Karpas-422 (cell line): Measurements from ENCODE around the gene UBA6. TPM values are rescaled to one million over a fixed set of nuclear protein-coding genes. Genes with fewer than 3 reads are reported as not detected.

Experiments used
- DNase-seq: peaks from one replicate; pipeline ENCODE4 v3.0.0-alpha.2; 2015
- H2AFZ ChIP-seq: fragments of 200-600 bp; sonication (generic); 2 replicates; pipeline ENCODE4 v1.6.1; 2014; ENCODE audit warnings: antibody characterized with exemption, low read length, mixed read lengths
- H3K27ac ChIP-seq: fragments of 200-600 bp; sonication (generic); 2 replicates; pipeline ENCODE4 v1.5.1; 2014; ENCODE audit warnings: mild to moderate bottlenecking, low read length, moderate library complexity
- H3K27me3 ChIP-seq: fragments of 200-600 bp; sonication (generic); 2 replicates; pipeline ENCODE4 v1.6.1; 2014; ENCODE audit warnings: low read length, mixed read lengths
- H3K36me3 ChIP-seq: fragments of 200-600 bp; sonication (generic); 2 replicates; pipeline ENCODE4 v1.6.1; 2014; ENCODE audit warnings: low read length, mixed read lengths; ENCODE audit not compliant: insufficient read depth
- H3K4me1 ChIP-seq: fragments of 200-600 bp; sonication (generic); 2 replicates; pipeline ENCODE4 v1.6.1; 2014; ENCODE audit warnings: mild to moderate bottlenecking, low read length, mixed read lengths
- H3K4me2 ChIP-seq: fragments of 200-600 bp; sonication (generic); 2 replicates; pipeline ENCODE4 v1.6.1; 2014; ENCODE audit warnings: low read length, low read depth, mild to moderate bottlenecking; ENCODE audit not compliant: poor library complexity, severe bottlenecking
- H3K4me3 ChIP-seq: fragments of 200-600 bp; sonication (generic); 2 replicates; pipeline ENCODE4 v1.5.1; 2014; ENCODE audit warnings: mild to moderate bottlenecking, antibody characterized with exemption, low read length, mixed read lengths
- H3K79me2 ChIP-seq: fragments of 200-600 bp; sonication (generic); 2 replicates; pipeline ENCODE4 v1.6.1; 2014; ENCODE audit warnings: mild to moderate bottlenecking, low read length, mixed read lengths
- H3K9ac ChIP-seq: fragments of 200-600 bp; sonication (generic); 2 replicates; pipeline ENCODE4 v1.6.0; 2014; ENCODE audit warnings: low read length
- H3K9me2 ChIP-seq: fragments of 200-600 bp; sonication (generic), shearing (Covaris generic); replicated peaks from 2 replicates; pipeline ENCODE4 v1.6.0; 2014; ENCODE audit warnings: mild to moderate bottlenecking, low read length, moderate library complexity; ENCODE audit not compliant: insufficient read depth
- H3K9me3 ChIP-seq: fragments of 300-700, 200-600 bp; sonication (generic); 2 replicates; pipeline ENCODE4 v1.6.1; 2014; ENCODE audit warnings: low read length, mixed read lengths
- H4K20me1 ChIP-seq: fragments of 200-600 bp; sonication (generic); 2 replicates; pipeline ENCODE4 v1.6.1; 2014; ENCODE audit warnings: mild to moderate bottlenecking, antibody characterized with exemption, low read length, low read depth; ENCODE audit not compliant: insufficient read depth
- total RNA-seq: library from RNA; depleted of rRNA; stranded (reverse); fragments of >200 nt; shearing (Covaris generic); gene quantifications from 2 replicates; pipeline ENCODE4 v1.2.3, GENCODE V29; 2014; ENCODE audit warnings: low replicate concordance

UBA6 gene
- total RNA-seq, 1 experiment from 2014 or later, result 77.9 TPM

DNA sequence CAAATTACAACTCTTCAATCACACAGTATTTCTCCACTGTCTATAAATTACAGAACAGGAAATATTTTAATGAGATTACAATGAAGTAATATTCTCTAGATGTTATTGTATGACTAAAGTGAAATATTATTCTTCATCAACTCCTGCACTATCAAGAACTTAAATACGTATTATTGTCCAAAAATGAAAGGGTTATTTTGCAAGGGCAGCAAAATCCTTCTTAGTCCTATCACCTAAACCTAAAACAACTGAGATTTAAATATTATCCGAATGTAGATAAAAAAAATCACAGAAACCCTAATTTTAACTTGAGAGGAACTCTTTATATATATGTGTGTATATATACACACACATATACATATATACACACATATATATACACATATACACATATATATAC is 4.9 kb downstream of the UBA6 start:
- H3K4me1 ChIP-seq, result peaks cover 21% of the 10 kb centered on the region
- no peak overlapping the region for H3K4me2 ChIP-seq
- no peaks in the 10 kb centered on the region for H3K9me3 ChIP-seq
- H3K4me3 ChIP-seq, result no peak overlapping the region
- H3K27me3 ChIP-seq, result no peaks in the 10 kb centered on the region
- H2AFZ ChIP-seq, result no peak overlapping the region
- H4K20me1 ChIP-seq, result no peaks in the 10 kb centered on the region
- no peak overlapping the region for H3K27ac ChIP-seq
- no peak overlapping the region for H3K9ac ChIP-seq
- no peak for DNase-seq
- H3K9me2 ChIP-seq, result no peaks in the 10 kb centered on the region
- H3K79me2 ChIP-seq, result peaks cover 92% of the 10 kb centered on the region
- peaks cover 67% of the 10 kb centered on the region for H3K36me3 ChIP-seq

DNA sequence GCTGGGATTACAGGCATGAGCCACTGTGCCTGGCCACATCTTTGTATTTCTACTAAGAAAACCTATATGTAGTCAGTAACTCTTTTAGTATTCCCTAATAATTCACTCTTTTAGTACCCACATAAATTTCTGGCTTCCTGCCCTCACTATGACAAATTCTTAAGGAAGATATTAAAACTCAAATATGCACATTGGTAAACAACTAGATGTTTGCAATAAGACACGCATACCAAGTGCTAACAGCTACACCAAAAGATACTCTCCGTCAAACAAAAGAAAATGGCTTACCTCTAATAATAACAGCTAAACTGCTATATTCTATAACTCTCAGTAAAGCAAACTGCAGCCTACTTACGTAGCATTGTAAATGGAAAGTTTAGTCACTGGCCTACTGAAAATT is 6.3 kb downstream of the UBA6 start:
- H3K27me3 ChIP-seq, result no peaks in the 10 kb centered on the region
- H3K4me2 ChIP-seq, result no peak overlapping the region
- H4K20me1 ChIP-seq, result no peaks in the 10 kb centered on the region
- H3K9ac ChIP-seq, result no peak overlapping the region
- no peaks in the 10 kb centered on the region for H3K9me3 ChIP-seq
- H3K79me2 ChIP-seq, result peaks cover 93% of the 10 kb centered on the region
- DNase-seq, result no peak
- H3K27ac ChIP-seq, result no peak overlapping the region
- peaks cover 74% of the 10 kb centered on the region for H3K36me3 ChIP-seq
- no peak overlapping the region for H3K4me3 ChIP-seq
- H3K9me2 ChIP-seq, result no peaks in the 10 kb centered on the region
- H3K4me1 ChIP-seq, result peaks cover 18% of the 10 kb centered on the region
- no peak overlapping the region for H2AFZ ChIP-seq

DNA sequence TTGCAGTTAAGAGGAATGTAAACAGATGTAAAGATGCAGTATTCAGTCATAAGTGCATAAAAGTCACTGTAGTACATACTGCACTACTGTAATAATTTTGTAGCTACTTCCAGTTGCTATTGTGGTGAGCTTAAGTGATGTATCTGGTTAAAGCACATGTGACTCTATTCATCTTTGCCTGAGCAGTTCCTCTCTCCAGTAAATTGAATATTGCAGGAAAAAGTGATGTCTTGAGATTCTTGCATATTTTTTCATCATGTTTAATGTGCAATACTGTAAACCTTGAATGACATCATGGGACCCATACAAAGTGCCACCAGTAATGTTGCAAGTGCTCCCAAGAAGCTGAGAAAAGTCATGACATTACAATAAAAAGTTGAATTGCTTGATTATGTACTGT is 9.6 kb downstream of the UBA6 start:
- Histone ChIP-seq H3K9me3 (no peaks in the 10 kb centered on the region), H4K20me1 (no peaks in the 10 kb centered on the region), H3K9ac (no peak overlapping the region), H3K79me2 (peaks cover 91% of the 10 kb centered on the region), H3K36me3 (peaks cover 71% of the 10 kb centered on the region), H3K9me2 (no peaks in the 10 kb centered on the region), H3K4me3 (no peak overlapping the region), H3K27me3 (no peaks in the 10 kb centered on the region), H3K4me1 (no peaks in the 10 kb centered on the region), H3K4me2 (no peak overlapping the region), H3K27ac (no peak overlapping the region), H2AFZ (no peak overlapping the region)
- DNase-seq, result no peak

DNA sequence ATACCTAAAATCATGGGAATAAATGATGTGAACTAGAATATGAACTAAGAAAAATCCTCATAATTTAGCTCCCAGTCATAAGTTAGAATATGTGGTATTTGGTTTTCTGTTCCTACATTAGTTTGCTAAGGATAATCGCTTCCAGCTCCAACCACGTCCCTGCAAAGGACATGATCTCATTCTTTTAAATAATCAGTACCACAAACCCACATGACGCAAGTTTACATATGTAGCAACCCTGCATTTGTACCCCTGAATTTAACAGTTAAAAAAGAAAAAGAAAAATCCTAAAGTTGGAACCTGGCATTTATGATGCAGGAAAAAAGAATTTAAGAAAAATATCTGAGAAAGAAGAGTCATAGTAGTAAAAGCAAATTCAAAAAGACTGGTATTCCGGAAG is 13.3 kb downstream of the UBA6 start:
- no peaks in the 10 kb centered on the region for H4K20me1 ChIP-seq
- no peaks in the 10 kb centered on the region for H3K9me3 ChIP-seq
- H3K4me2 ChIP-seq, result no peak overlapping the region
- H3K9ac ChIP-seq, result no peak overlapping the region
- no peak overlapping the region for H3K27ac ChIP-seq
- peaks cover 59% of the 10 kb centered on the region for H3K36me3 ChIP-seq
- no peaks in the 10 kb centered on the region for H3K9me2 ChIP-seq
- peaks cover 96% of the 10 kb centered on the region for H3K79me2 ChIP-seq
- no peaks in the 10 kb centered on the region for H3K27me3 ChIP-seq
- DNase-seq, result no peak
- H3K4me3 ChIP-seq, result no peak overlapping the region
- no peaks in the 10 kb centered on the region for H3K4me1 ChIP-seq
- no peak overlapping the region for H2AFZ ChIP-seq

DNA sequence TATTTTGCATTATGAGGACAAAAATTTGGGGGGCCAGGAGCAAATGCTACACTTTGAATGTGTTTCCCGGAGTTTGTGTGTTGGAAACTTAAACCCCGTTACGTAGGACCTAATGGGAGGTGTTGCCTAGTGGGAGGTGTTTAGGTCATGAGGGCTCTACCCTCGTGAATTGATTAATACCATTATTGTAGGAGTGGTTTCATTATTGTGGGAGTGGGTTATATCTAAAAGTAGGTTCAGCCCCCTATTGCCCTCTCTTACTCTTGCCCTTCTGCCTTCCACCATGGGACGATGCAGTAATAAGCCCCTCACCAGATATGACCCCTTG is 15.5 kb downstream of the UBA6 start:
- no peaks in the 10 kb centered on the region for H3K4me1 ChIP-seq
- H2AFZ ChIP-seq, result no peak overlapping the region
- no peaks in the 10 kb centered on the region for H4K20me1 ChIP-seq
- peaks cover 96% of the 10 kb centered on the region for H3K79me2 ChIP-seq
- H3K9me3 ChIP-seq, result no peaks in the 10 kb centered on the region
- H3K27me3 ChIP-seq, result no peaks in the 10 kb centered on the region
- H3K9ac ChIP-seq, result no peak overlapping the region
- H3K9me2 ChIP-seq, result no peaks in the 10 kb centered on the region
- H3K36me3 ChIP-seq, result peaks cover 60% of the 10 kb centered on the region
- no peak overlapping the region for H3K4me3 ChIP-seq
- no peak for DNase-seq
- H3K27ac ChIP-seq, result no peak overlapping the region
- no peak overlapping the region for H3K4me2 ChIP-seq

DNA sequence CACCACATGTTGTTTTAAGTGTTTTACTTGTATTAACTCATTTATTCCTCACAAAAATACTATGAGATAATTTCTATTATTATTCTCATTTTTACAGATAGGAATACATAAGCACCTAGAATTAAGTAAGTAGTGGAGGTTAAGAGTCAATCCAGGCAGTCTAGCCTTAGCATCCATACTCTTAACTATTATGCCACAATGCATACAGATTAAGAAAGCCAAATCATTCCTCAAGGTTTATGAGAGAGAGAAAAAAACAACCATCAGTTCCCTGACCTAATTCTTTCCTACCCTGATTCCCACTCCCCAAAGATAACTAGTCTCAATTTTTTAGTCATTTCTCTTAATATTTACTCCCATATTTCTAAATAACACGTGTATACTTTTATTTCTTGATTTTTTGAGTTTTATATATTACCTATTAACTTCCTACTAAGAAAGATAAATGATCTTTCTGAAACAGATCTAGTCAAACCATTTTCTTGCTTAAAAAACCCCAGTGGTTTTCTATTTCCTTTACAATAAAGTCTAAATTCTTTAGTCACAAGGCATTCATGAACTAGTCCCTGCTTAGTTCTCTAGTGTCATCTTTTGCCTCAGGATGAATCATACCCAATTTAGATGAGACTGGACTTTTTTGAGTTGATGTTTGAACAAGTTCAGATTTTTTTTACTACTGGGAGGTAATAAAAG is 16.0 kb downstream of the UBA6 start:
- Histone ChIP-seq H4K20me1 (no peaks in the 10 kb centered on the region), H2AFZ (no peak overlapping the region), H3K9ac (no peak overlapping the region), H3K4me2 (no peak overlapping the region), H3K4me1 (no peaks in the 10 kb centered on the region), H3K36me3 (peaks cover 63% of the 10 kb centered on the region), H3K27ac (no peak overlapping the region), H3K9me2 (no peaks in the 10 kb centered on the region), H3K4me3 (no peak overlapping the region), H3K9me3 (no peaks in the 10 kb centered on the region), H3K79me2 (peaks cover 96% of the 10 kb centered on the region), H3K27me3 (no peaks in the 10 kb centered on the region)
- DNase-seq, result no peak

DNA sequence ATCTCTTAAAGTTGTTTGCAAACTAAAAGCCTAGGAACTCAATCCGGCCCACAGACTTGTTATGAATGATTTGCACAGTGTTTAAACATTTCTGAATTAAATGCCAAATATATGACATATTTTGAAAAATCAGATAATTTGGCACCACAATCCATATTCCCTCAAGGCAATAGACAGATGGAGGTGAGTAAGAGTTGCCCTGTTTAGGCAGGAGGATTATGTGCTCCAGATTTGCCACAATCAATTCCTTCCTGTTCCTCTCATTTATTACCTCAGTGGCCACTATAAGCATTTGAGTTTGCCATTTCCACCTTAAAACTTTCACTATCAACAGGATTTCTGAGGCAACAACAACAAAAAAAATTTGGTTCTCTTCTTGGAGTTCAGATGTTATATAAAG is 18.7 kb downstream of the UBA6 start:
- Histone ChIP-seq H3K4me2 (no peak overlapping the region), H3K9me3 (no peaks in the 10 kb centered on the region), H4K20me1 (no peaks in the 10 kb centered on the region), H3K27me3 (no peaks in the 10 kb centered on the region), H3K27ac (no peak overlapping the region), H3K4me1 (no peaks in the 10 kb centered on the region), H3K9ac (no peak overlapping the region), H2AFZ (no peak overlapping the region), H3K9me2 (no peaks in the 10 kb centered on the region), H3K4me3 (no peak overlapping the region), H3K79me2 (peaks cover 82% of the 10 kb centered on the region), H3K36me3 (peaks cover 67% of the 10 kb centered on the region)
- no peak for DNase-seq

DNA sequence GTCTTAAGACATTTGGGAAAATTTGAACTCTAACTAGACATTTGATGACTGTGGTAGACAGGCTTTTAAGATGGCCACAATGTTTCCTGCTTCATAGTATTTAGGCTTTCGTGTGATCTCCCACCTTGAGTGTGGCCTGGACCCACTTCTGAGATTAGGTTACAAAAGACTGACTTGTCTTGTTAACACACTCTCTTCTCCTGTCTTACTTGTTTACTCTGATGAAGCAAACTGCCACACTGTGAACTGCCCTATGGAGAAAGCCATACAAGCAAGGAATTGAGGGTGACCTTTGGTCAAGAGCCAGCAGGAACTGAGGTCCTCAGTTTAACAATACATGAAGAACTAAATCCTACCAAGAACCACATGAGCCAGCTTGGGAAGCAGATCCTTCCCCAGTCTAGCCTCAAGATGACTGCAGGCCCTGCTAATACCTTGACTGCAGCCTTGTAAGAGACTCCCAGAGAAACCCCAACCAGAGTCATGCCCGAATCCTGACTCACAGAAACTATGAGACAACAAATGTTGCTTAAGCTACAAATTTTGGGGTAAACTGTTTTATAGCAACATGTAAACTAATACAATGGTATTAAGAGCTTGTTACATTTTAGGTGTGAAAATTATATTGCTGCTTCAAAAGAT is 20.3 kb downstream of the UBA6 start:
- Histone ChIP-seq H2AFZ (no peak overlapping the region), H3K4me2 (no peak overlapping the region), H3K36me3 (peaks cover 71% of the 10 kb centered on the region), H3K4me3 (no peak overlapping the region), H3K79me2 (peaks cover 74% of the 10 kb centered on the region), H3K4me1 (no peaks in the 10 kb centered on the region), H3K9ac (no peak overlapping the region), H3K27me3 (no peaks in the 10 kb centered on the region), H3K27ac (no peak overlapping the region), H3K9me2 (no peaks in the 10 kb centered on the region), H3K9me3 (no peaks in the 10 kb centered on the region), H4K20me1 (no peaks in the 10 kb centered on the region)
- no peak for DNase-seq
